G401.6 (cell line): ENCODE results near the gene TIGD4.
A peak's percentile ranks its signal among the peaks of the same experiment; 100 is the strongest.
"Not testable (repeated sequence)": the region's sequence is repeated elsewhere in the genome, so short reads cannot be mapped to it uniquely, and the experiment has no call there.

Experiments
- FAIRE-seq: peaks from 2 replicates; lab custom pipeline; 2012; peaks lifted over from hg19 to GRCh38; lab: Jason Lieb, UNC

TIGD4 gene

GRCh38 chr4:152780267-152780778, 793 bp upstream of the TIGD4 start:
- FAIRE-seq, result no peak

- FAIRE-seq, result no peak
Measured at GRCh38 chr4:152778656-152779512, 646 bp downstream of the TIGD4 start.

- FAIRE-seq, result no peak
Measured at GRCh38 chr4:152777488-152777887, 2.0 kb downstream of the TIGD4 start.

- FAIRE-seq, result no peak
Measured at GRCh38 chr4:152776352-152776751, 3.2 kb downstream of the TIGD4 start.

- no peak for FAIRE-seq
Measured at GRCh38 chr4:152773953-152774352, 5.6 kb downstream of the TIGD4 start.

GRCh38 chr4:152773339-152773738, 6.2 kb downstream of the TIGD4 start:
- FAIRE-seq, result no peak

GRCh38 chr4:152771741-152772533, 7.6 kb downstream of the TIGD4 start:
- FAIRE-seq, result no peak

- not testable (repeated sequence) for FAIRE-seq
Measured at GRCh38 chr4:152765069-152765737, 14.3 kb downstream of the TIGD4 start.

GRCh38 chr4:152763796-152764195, 15.7 kb downstream of the TIGD4 start:
- FAIRE-seq, result no peak

GRCh38 chr4:152748619-152749018, 30.9 kb downstream of the TIGD4 start:
- no peak for FAIRE-seq

- no peak for FAIRE-seq
Measured at GRCh38 chr4:152747444-152747843, 32.1 kb downstream of the TIGD4 start.

- FAIRE-seq, result no peak
Measured at GRCh38 chr4:152738827-152739226, 40.7 kb downstream of the TIGD4 start.

GRCh38 chr4:152735906-152736305, 43.6 kb downstream of the TIGD4 start:
- no peak for FAIRE-seq

GRCh38 chr4:152735396-152735859, 44.1 kb downstream of the TIGD4 start:
- FAIRE-seq, result peak; percentile 71

- no peak for FAIRE-seq
Measured at GRCh38 chr4:152734699-152735050, 44.9 kb downstream of the TIGD4 start.

GRCh38 chr4:152734015-152734698, 45.4 kb downstream of the TIGD4 start:
- FAIRE-seq, result no peak

- FAIRE-seq, result no peak
Measured at GRCh38 chr4:152731997-152732396, 47.5 kb downstream of the TIGD4 start.

GRCh38 chr4:152729466-152729865, 50.1 kb downstream of the TIGD4 start:
- no peak for FAIRE-seq

- FAIRE-seq, result no peak
Measured at GRCh38 chr4:152728343-152728742, 51.2 kb downstream of the TIGD4 start.

- no peak for FAIRE-seq
Measured at GRCh38 chr4:152727784-152728183, 51.7 kb downstream of the TIGD4 start.

- no peak for FAIRE-seq
Measured at GRCh38 chr4:152724494-152724893, 55.0 kb downstream of the TIGD4 start.

- no peak for FAIRE-seq
Measured at GRCh38 chr4:152723236-152723635, 56.3 kb downstream of the TIGD4 start.
